Neural progenitor cell (in vitro differentiated cells): ENCODE results near the gene KLHL3. TPM values are rescaled to one million over a fixed set of nuclear protein-coding genes. Genes with fewer than 3 reads are reported as not detected.

Experiments used
- DNase-seq: peaks from one replicate; pipeline ENCODE4 v3.0.0-alpha.2; 2016; ENCODE audit warnings: low spot score
- H2AFZ ChIP-seq: fragments of 200-600 bp; sonication (generic); replicated peaks from 2 replicates; pipeline ENCODE4 v1.6.1; 2016; ENCODE audit warnings: antibody characterized with exemption
- H3F3A ChIP-seq: fragments of 200-600 bp; sonication (generic); 2 replicates; pipeline ENCODE4 v1.6.1; 2016; ENCODE audit warnings: antibody characterized with exemption, low read depth
- H3K27ac ChIP-seq: fragments of 200-600 bp; sonication (generic); 2 replicates; pipeline ENCODE4 v1.5.1; 2016; ENCODE audit warnings: mild to moderate bottlenecking
- H3K27me3 ChIP-seq: fragments of 200-600 bp; sonication (generic); 2 replicates; pipeline ENCODE4 v1.6.1; 2016; ENCODE audit warnings: mild to moderate bottlenecking, moderate library complexity
- H3K36me3 ChIP-seq: fragments of 200-600 bp; sonication (generic); 2 replicates; pipeline ENCODE4 v1.5.1; 2016
- H3K4me1 ChIP-seq: fragments of 200-600 bp; sonication (generic); 2 replicates; pipeline ENCODE4 v1.6.1; 2016; ENCODE audit warnings: mixed run types
- H3K4me2 ChIP-seq: fragments of 200-600 bp; sonication (generic); 2 replicates; pipeline ENCODE4 v1.6.1; 2016
- H3K4me3 ChIP-seq: fragments of 200-600 bp; sonication (generic); 2 replicates; pipeline ENCODE4 v1.5.1; 2016
- H3K79me2 ChIP-seq: fragments of 200-600 bp; sonication (generic); 2 replicates; pipeline ENCODE4 v1.6.1; 2016; ENCODE audit warnings: low read depth
- H3K9ac ChIP-seq: fragments of 200-600 bp; sonication (generic); 2 replicates; pipeline ENCODE4 v1.6.1; 2016
- H3K9me3 ChIP-seq: fragments of 200-600 bp; sonication (generic); 2 replicates; pipeline ENCODE4 v1.5.1; 2016; ENCODE audit warnings: low read depth
- H4K20me1 ChIP-seq: fragments of 200-600 bp; sonication (generic); 2 replicates; pipeline ENCODE4 v1.6.1; 2016; ENCODE audit warnings: low read depth
- H3K27ac Mint-ChIP-seq: 3 replicates; pipeline ENCODE4 v1.8.0; 2021; ENCODE audit warnings: mixed read lengths
- H3K27me3 Mint-ChIP-seq: 2 replicates; pipeline ENCODE4 v1.8.0; 2022; ENCODE audit warnings: low read depth, mild to moderate bottlenecking, inconsistent platforms, moderate library complexity, mixed read lengths; ENCODE audit not compliant: insufficient read depth
- H3K36me3 Mint-ChIP-seq: 3 replicates; pipeline ENCODE4 v1.8.0; 2021; ENCODE audit warnings: mixed read lengths
- H3K4me1 Mint-ChIP-seq: 3 replicates; pipeline ENCODE4 v1.8.0; 2021; ENCODE audit warnings: mixed read lengths
- H3K4me3 Mint-ChIP-seq: 3 replicates; pipeline ENCODE4 v1.8.0; 2021; ENCODE audit warnings: mild to moderate bottlenecking, moderate library complexity, mixed read lengths
- H3K9me3 Mint-ChIP-seq: 3 replicates; pipeline ENCODE4 v1.8.0; 2020; ENCODE audit warnings: mixed read lengths
- CTCF ChIP-seq: fragments of 200-600 bp; sonication (generic); IDR thresholded peaks from 2 replicates; pipeline ENCODE4 v1.5.1; 2017; ENCODE audit warnings: antibody characterized with exemption, mild to moderate bottlenecking
- EZH2 ChIP-seq: fragments of 200-600 bp; sonication (generic); IDR thresholded peaks from 2 replicates; pipeline ENCODE4 v1.6.1; 2017; ENCODE audit warnings: antibody characterized with exemption, mild to moderate bottlenecking, moderate library complexity
- EZH2phosphoT487 ChIP-seq: fragments of 200-600 bp; sonication (generic); IDR thresholded peaks from 2 replicates; pipeline ENCODE4 v1.6.1; 2017; ENCODE audit warnings: antibody characterized with exemption
- total RNA-seq: library from RNA; depleted of rRNA; stranded (reverse); fragments of >200 nt; gene quantifications from 2 replicates; pipeline ENCODE4 v1.2.3, GENCODE V29; 2015; ENCODE audit warnings: low replicate concordance

Gene KLHL3
- total RNA-seq, 1 donor from 2014 or later: 26.8 TPM

DNA sequence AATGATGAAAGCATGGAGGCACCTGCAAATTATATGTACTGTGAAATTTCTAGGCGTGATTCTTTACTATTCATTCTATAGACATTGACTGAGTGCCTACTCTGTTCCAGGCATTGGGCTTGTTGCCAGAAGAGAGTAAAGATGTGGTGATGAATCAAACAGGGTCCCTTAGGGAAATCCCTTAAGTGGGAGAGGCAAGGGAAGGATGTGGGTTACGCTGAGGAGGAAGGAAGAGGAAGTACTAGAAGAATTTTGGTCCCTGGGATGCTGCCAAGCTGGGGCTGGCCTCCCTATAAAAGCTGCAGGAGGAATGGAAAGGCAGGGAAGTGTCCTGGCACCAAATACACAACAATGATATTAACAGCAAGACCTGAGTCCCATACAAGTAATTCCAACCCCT, 160.0 kb downstream of the KLHL3 start:
- no peak for DNase-seq
- no peaks in the 10 kb centered on the region for H3K4me1 ChIP-seq
- H3K27me3 ChIP-seq: no peaks in the 10 kb centered on the region
- no peaks in the 10 kb centered on the region for H3K9me3 ChIP-seq
- no peaks in the 10 kb centered on the region for H3K9me3 Mint-ChIP-seq
- H3K36me3 Mint-ChIP-seq: no peaks in the 10 kb centered on the region
- TF ChIP-seq CTCF: no peak
- no peak for TF ChIP-seq EZH2phosphoT487
- H3K27me3 Mint-ChIP-seq: peaks cover 6% of the 10 kb centered on the region
- H3K27ac Mint-ChIP-seq: no peak overlapping the region
- no peak overlapping the region for H2AFZ ChIP-seq
- H3K27ac ChIP-seq: no peak overlapping the region
- H3K4me3 ChIP-seq: no peak overlapping the region
- H3K4me3 Mint-ChIP-seq: no peak overlapping the region
- no peaks in the 10 kb centered on the region for H4K20me1 ChIP-seq
- no peaks in the 10 kb centered on the region for H3K4me1 Mint-ChIP-seq
- H3K4me2 ChIP-seq: no peak overlapping the region
- no peaks in the 10 kb centered on the region for H3F3A ChIP-seq
- H3K79me2 ChIP-seq: no peaks in the 10 kb centered on the region
- H3K36me3 ChIP-seq: no peaks in the 10 kb centered on the region
- H3K9ac ChIP-seq: no peak overlapping the region

DNA sequence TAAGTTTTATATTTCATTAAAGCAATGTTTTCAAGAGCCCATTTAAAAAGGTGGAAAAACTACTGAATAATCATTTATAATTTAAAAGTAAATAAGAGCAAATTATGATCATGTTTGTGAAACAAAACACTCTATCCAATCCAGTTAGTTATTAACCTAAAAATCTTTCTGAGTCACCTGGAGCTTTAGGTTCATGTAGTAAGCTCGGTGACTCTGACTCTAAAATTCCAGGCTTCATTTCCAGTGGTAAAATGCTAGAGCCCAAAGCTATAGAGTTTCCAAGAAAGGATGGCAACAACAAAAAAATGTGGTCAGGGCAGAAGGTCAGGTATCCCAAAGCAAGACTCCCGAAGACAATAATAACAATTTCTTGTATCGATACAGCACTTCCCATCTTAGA, 160.7 kb downstream of the KLHL3 start:
- H3K4me1 Mint-ChIP-seq: no peaks in the 10 kb centered on the region
- DNase-seq: no peak
- no peaks in the 10 kb centered on the region for H3K27me3 ChIP-seq
- no peaks in the 10 kb centered on the region for H3K36me3 Mint-ChIP-seq
- H3K36me3 ChIP-seq: no peaks in the 10 kb centered on the region
- no peaks in the 10 kb centered on the region for H3K9me3 Mint-ChIP-seq
- H3K4me3 ChIP-seq: no peak overlapping the region
- H3K27ac Mint-ChIP-seq: no peak overlapping the region
- no peak overlapping the region for H3K4me3 Mint-ChIP-seq
- H2AFZ ChIP-seq: no peak overlapping the region
- peaks cover 7% of the 10 kb centered on the region for H3K27me3 Mint-ChIP-seq
- no peaks in the 10 kb centered on the region for H3K79me2 ChIP-seq
- H4K20me1 ChIP-seq: no peaks in the 10 kb centered on the region
- H3K4me2 ChIP-seq: no peak overlapping the region
- H3K9me3 ChIP-seq: no peaks in the 10 kb centered on the region
- TF ChIP-seq CTCF: no peak
- no peak for TF ChIP-seq EZH2phosphoT487
- no peak for TF ChIP-seq EZH2
- H3K27ac ChIP-seq: no peak overlapping the region
- H3K9ac ChIP-seq: no peak overlapping the region
- no peaks in the 10 kb centered on the region for H3K4me1 ChIP-seq
- no peaks in the 10 kb centered on the region for H3F3A ChIP-seq

DNA sequence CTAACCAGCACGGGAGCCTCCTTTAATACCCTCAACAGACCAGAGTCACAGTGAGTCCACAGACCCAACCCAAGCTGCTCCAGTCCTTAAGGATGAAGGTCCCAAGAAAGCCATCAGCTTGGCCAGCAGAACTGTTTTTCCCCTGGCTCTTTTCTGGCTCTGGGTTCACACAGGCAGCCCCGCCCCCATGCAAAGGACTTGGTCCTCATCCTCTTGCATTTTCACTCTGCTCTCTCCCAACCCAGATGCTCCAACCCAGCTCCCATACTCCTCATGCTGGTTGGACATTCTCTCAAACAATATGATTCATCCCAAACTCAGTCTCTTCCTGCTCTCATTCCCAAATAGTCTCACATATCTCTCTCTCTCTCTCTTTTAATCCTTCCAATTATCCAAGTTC, 162.5 kb downstream of the KLHL3 start:
- Histone ChIP-seq H2AFZ (no peak overlapping the region), H4K20me1 (no peaks in the 10 kb centered on the region), H3K36me3 (no peaks in the 10 kb centered on the region), H3K79me2 (no peaks in the 10 kb centered on the region), H3K27me3 (no peaks in the 10 kb centered on the region), H3K27ac (no peak overlapping the region), H3F3A (no peaks in the 10 kb centered on the region), H3K4me2 (no peak overlapping the region), H3K4me1 (peaks cover under 1% of the 10 kb centered on the region), H3K4me3 (no peak overlapping the region), H3K9me3 (no peaks in the 10 kb centered on the region), H3K9ac (no peak overlapping the region)
- no peak for TF ChIP-seq CTCF
- no peak for TF ChIP-seq EZH2
- TF ChIP-seq EZH2phosphoT487: no peak
- peaks cover 7% of the 10 kb centered on the region for H3K27me3 Mint-ChIP-seq
- no peaks in the 10 kb centered on the region for H3K36me3 Mint-ChIP-seq
- peaks cover 8% of the 10 kb centered on the region for H3K4me1 Mint-ChIP-seq
- no peak for DNase-seq
- H3K27ac Mint-ChIP-seq: no peak overlapping the region
- H3K9me3 Mint-ChIP-seq: no peaks in the 10 kb centered on the region
- no peak overlapping the region for H3K4me3 Mint-ChIP-seq
